Heart left ventricle (tissue), 13 donors: ENCODE data around the gene ANAPC5.

Source experiments
- CTCF ChIP-seq, 12 donors: fragments of 200-600 bp; sonication (generic) in 4 of 12; IDR thresholded peaks; one replicate each; pipeline versions ENCODE4 v1.5.0 to v1.8.0; 2018 to 2022; ENCODE audit warnings: antibody characterized with exemption in 12 of 12, mild to moderate bottlenecking in 5 of 12
- POLR2A ChIP-seq, 2 donors: fragments of 450-650 bp; IDR thresholded peaks; one replicate each; pipeline ENCODE4 v1.6.1; 2017; ENCODE audit warnings: antibody characterized with exemption in 2 of 2, mild to moderate bottlenecking in 2 of 2, moderate library complexity in 2 of 2
- donor health status: ischemic (EF 13 %, LVEDD 7.1; RV severe dilation, severe dysfunction).
- donor health status: DM: no; HTN: yes; CAD: no.
- donor health status: DM: no; HTN: no; CAD: no.
- donor health status: ischemic (EF 25% LVEDD 6.9; RV normal size, moderate dysfunction).
- donor health status: ischemic (EF 25% LVEDD 5.7; RV mildly dilated, moderate dysfunction).
- donor health status: ischemic (EF 35%, LVEDD 5.7; RV mildly dilated, moderate dysfunction).
- donor health status: nonischemic (EF 11% LVEDD 7.7; RV severe dilation, severe dysfunction).
- donor health status: DM: yes; HTN: yes; CAD: no.
- donor health status: PGD.
- donor health status: ischemic (EF 29% LVEDD 5.4; RV normal size, mild dysfunction).
- donor health status: nonischemic (EF 23%, LVEDD 6.1; RV moderate dilation, normal function).

- TF ChIP-seq CTCF (IDR thresholded peaks at IDR 0.05) (no peak), POLR2A (IDR thresholded peaks at IDR 0.05) (no peak)
These were observed 14.8 kb downstream of the ANAPC5 start for GRCh38 chr12:121337416-121337815.
